ENCODE results near the gene MED31.

MED31 gene

GRCh38 chr17:6654841-6655731, 3.7 kb upstream of the MED31 start:
- DNase-seq: no peak

GRCh38 chr17:6651919-6652452, 581 bp upstream of the MED31 start:
- no peak for DNase-seq

- no peak for DNase-seq
Observed at GRCh38 chr17:6648181-6648580, 3.2 kb downstream of the MED31 start.

GRCh38 chr17:6643451-6644125, 7.8 kb downstream of the MED31 start:
- no peak for DNase-seq

- DNase-seq: no peak
Observed at GRCh38 chr17:6642592-6642991, 8.8 kb downstream of the MED31 start.

- no peak for DNase-seq
Observed at GRCh38 chr17:6641247-6641863, 10.1 kb downstream of the MED31 start.

GRCh38 chr17:6640536-6641246, 10.7 kb downstream of the MED31 start, which contains the start of the genes KIAA0753 and TXNDC17:
Gene KIAA0753, minus strand, starts transcription at chr17:6640711. Its CDS starts 5,608 bp downstream, at chr17:6635103.
Gene TXNDC17, plus strand, starts transcription at chr17:6641060. Its CDS starts 23 bp downstream, at chr17:6641083.
- DNase-seq: peak; percentile 88

- no peak for DNase-seq
Observed at GRCh38 chr17:6639586-6640535, 11.5 kb downstream of the MED31 start.

- no peak for DNase-seq
Observed at GRCh38 chr17:6639014-6639585, 12.3 kb downstream of the MED31 start.

GRCh38 chr17:6638046-6638908, 13.1 kb downstream of the MED31 start:
- no peak for DNase-seq

GRCh38 chr17:6637458-6637840, 14.0 kb downstream of the MED31 start:
- no peak for DNase-seq

- no peak for DNase-seq
Observed at GRCh38 chr17:6636616-6637457, 14.6 kb downstream of the MED31 start.

GRCh38 chr17:6636105-6636504, 15.3 kb downstream of the MED31 start:
- no peak for DNase-seq

GRCh38 chr17:6633263-6633662, 18.1 kb downstream of the MED31 start:
- no peak for DNase-seq

- DNase-seq: no peak
Observed at GRCh38 chr17:6632530-6632929, 18.9 kb downstream of the MED31 start.

GRCh38 chr17:6630390-6630789, 21.0 kb downstream of the MED31 start:
- DNase-seq: no peak

GRCh38 chr17:6627019-6627418, 24.4 kb downstream of the MED31 start:
- DNase-seq: no peak

GRCh38 chr17:6626616-6627015, 24.8 kb downstream of the MED31 start:
- no peak for DNase-seq

- DNase-seq: no peak
Observed at GRCh38 chr17:6623941-6624340, 27.5 kb downstream of the MED31 start.

Measured in CD4-positive, alpha-beta T cell treated with Interferon gamma for 1 hour (primary cell).